Kidney (tissue), 14 donors: ENCODE measurements around the gene CACNA1H. TPM values are rescaled to one million over a fixed set of nuclear protein-coding genes. Genes with fewer than 3 reads are reported as not detected.

Experiments
- DNase-seq, 5 donors: peaks; one replicate each; pipeline ENCODE4 v3.0.0-alpha.2; 2013 to 2020
- FAIRE-seq: peaks from 2 replicates; lab custom pipeline; 2012; peaks lifted over from hg19 to GRCh38; lab: Jason Lieb, UNC
- H3K27ac ChIP-seq, 2 donors: one replicate each; pipeline ENCODE4 v1.7.0; 2013; ENCODE audit warnings: low read depth in 2 of 2, low read length in 2 of 2, inconsistent platforms in 1 of 2
- H3K27me3 ChIP-seq: one replicate; pipeline ENCODE4 v1.7.1; 2013; ENCODE audit warnings: low read length, inconsistent platforms; ENCODE audit not compliant: control insufficient read depth, insufficient read depth
- H3K36me3 ChIP-seq, 3 donors: one replicate each; pipeline versions ENCODE4 v1.7.0 to v1.7.1; 2013; ENCODE audit warnings: low read length in 3 of 3, control low read depth in 1 of 3, inconsistent platforms in 1 of 3; ENCODE audit not compliant: insufficient read depth in 3 of 3, control insufficient read depth in 2 of 3
- H3K4me1 ChIP-seq, 3 donors: one replicate each; pipeline versions ENCODE4 v1.7.0 to v1.7.1; 2013; ENCODE audit warnings: low read length in 3 of 3, inconsistent platforms in 1 of 3, low read depth in 1 of 3; ENCODE audit not compliant: control insufficient read depth in 2 of 3, insufficient read depth in 2 of 3
- H3K4me3 ChIP-seq, 3 donors: one replicate each; pipeline versions ENCODE4 v1.7.0 to v1.8.1; 2013; ENCODE audit warnings: low read length in 3 of 3, control low read depth in 1 of 3, inconsistent platforms in 1 of 3
- H3K9ac ChIP-seq, 3 donors: one replicate each; pipeline versions ENCODE4 v1.7.0 to v1.7.1; 2013; ENCODE audit warnings: low read length in 3 of 3, control low read depth in 1 of 3, inconsistent platforms in 1 of 3
- H3K9me3 ChIP-seq, 3 donors: one replicate each; pipeline versions ENCODE4 v1.7.0 to v1.7.1; 2013; ENCODE audit warnings: low read length in 3 of 3, control low read depth in 1 of 3, inconsistent platforms in 1 of 3; ENCODE audit not compliant: control insufficient read depth in 2 of 3, insufficient read depth in 1 of 3
- intact Hi-C: fragments of 100-400 bp; cut with DNase I; formaldehyde crosslinking; loops from one replicate; pipeline ENCODE4 v1.11.1; 2022
- polyA plus RNA-seq: library from polyadenylated mRNA; stranded (reverse); fragments of 350-450 nt; fragmentation: Illumina TruSeq; extraction: RNeasy Lipid Tissue Mini Kit (QIAGEN cat#74804); gene quantifications from one replicate; pipeline ENCODE4 v1.2.3, GENCODE V29; 2014; ENCODE audit warnings: low read depth, low replicate concordance; ENCODE audit not compliant: insufficient read depth
- total RNA-seq: library from RNA; stranded (reverse); fragmentation: NEBNext Ultra II Directional; extraction: Animal tissue kit (Norgen Biotek cat#: 25700); gene quantifications from one replicate; pipeline ENCODE4 v1.2.1, GENCODE V29; 2021
- TF ChIP-seq, protein P1 (sequence below): IDR thresholded peaks from 3 replicates; pipeline ENCODE4 v1.5.1; 2012; ENCODE audit warnings: mild to moderate bottlenecking, moderate library complexity, borderline replicate concordance; ENCODE audit not compliant: insufficient read depth; ENCODE audit errors: extremely low read depth
- donor health status: control.
- donor health status: control.
- donor health status: control.
- donor health status: control.
- donor health status: control.
- donor health status: DM: yes; HTN: yes; CAD: no.
- donor health status: Normal renal cell carcinoma (clear cell type).

Gene CACNA1H
- total and polyA plus RNA-seq, 2 donors from 2014 or later: 6.4 to 20.6 TPM

DNA sequence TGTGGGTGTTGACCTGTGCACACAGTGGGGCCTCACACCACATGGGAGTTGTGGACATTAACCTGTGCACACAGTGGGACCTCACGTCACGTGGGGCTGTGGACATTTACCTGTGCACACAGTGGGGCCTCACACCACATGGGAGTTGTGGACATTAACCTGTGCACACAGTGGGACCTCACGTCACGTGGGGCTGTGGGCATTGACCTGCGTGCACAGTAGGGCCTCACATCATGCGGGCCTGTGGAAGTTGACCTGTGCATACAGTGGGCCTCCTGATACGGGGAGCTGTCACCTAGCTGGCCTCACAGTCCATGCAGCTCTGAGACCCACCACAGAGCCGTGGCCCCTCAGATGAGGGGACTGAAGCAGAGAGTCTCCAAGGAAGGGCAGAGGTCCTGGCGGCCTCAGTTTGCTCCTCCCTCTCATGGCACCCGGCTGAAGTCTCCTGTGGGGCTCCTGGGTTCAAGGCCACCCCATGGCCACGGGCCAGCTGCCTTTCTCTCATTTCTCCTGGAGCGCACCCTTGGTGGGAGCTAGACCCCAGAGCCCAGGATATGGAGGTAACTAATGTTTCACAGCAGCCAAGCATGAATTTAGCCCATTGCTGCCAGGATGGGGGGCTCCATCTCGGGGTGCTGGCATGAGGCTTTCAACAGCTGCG, 21.0 kb downstream of the CACNA1H start:
- Histone ChIP-seq H3K36me3 (no peaks in the 10 kb centered on the region), H3K4me3 (no peak overlapping the region), H3K9ac (no peak overlapping the region), H3K27me3 (no peaks in the 10 kb centered on the region), H3K9me3 (no peaks in the 10 kb centered on the region), H3K27ac (no peak overlapping the region), H3K4me1 (no peaks in the 10 kb centered on the region)
- no peak for FAIRE-seq
- TF ChIP-seq, protein P1, sequence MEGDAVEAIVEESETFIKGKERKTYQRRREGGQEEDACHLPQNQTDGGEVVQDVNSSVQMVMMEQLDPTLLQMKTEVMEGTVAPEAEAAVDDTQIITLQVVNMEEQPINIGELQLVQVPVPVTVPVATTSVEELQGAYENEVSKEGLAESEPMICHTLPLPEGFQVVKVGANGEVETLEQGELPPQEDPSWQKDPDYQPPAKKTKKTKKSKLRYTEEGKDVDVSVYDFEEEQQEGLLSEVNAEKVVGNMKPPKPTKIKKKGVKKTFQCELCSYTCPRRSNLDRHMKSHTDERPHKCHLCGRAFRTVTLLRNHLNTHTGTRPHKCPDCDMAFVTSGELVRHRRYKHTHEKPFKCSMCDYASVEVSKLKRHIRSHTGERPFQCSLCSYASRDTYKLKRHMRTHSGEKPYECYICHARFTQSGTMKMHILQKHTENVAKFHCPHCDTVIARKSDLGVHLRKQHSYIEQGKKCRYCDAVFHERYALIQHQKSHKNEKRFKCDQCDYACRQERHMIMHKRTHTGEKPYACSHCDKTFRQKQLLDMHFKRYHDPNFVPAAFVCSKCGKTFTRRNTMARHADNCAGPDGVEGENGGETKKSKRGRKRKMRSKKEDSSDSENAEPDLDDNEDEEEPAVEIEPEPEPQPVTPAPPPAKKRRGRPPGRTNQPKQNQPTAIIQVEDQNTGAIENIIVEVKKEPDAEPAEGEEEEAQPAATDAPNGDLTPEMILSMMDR: no peak
- intact Hi-C loops: no loop called here
- no peak for DNase-seq

- H3K4me3 ChIP-seq: no peak overlapping the region
- no peaks in the 10 kb centered on the region for H3K36me3 ChIP-seq
- DNase-seq (no peak), FAIRE-seq (no peak)
- H3K9me3 ChIP-seq: no peaks in the 10 kb centered on the region
- no peak overlapping the region for H3K9ac ChIP-seq
- no peak overlapping the region for H3K27ac ChIP-seq
- intact Hi-C loops: no loop called here
- H3K27me3 ChIP-seq: no peaks in the 10 kb centered on the region
- H3K4me1 ChIP-seq: no peaks in the 10 kb centered on the region
- TF ChIP-seq, protein P1: no peak
These were observed 21.8 kb downstream of the CACNA1H start for GRCh38 chr16:1174477-1175357.

- no peak overlapping the region for H3K4me3 ChIP-seq
- TF ChIP-seq, protein P1: no peak
- H3K27ac ChIP-seq: no peak overlapping the region
- DNase-seq (no peak), FAIRE-seq (no peak)
- H3K4me1 ChIP-seq: no peaks in the 10 kb centered on the region
- intact Hi-C loops: no loop called here
- no peaks in the 10 kb centered on the region for H3K36me3 ChIP-seq
- no peaks in the 10 kb centered on the region for H3K9me3 ChIP-seq
- H3K9ac ChIP-seq: no peak overlapping the region
- no peaks in the 10 kb centered on the region for H3K27me3 ChIP-seq
These were observed 22.8 kb downstream of the CACNA1H start for GRCh38 chr16:1175566-1176279.
